Measurements from ENCODE around the gene NUP93.

DNA sequence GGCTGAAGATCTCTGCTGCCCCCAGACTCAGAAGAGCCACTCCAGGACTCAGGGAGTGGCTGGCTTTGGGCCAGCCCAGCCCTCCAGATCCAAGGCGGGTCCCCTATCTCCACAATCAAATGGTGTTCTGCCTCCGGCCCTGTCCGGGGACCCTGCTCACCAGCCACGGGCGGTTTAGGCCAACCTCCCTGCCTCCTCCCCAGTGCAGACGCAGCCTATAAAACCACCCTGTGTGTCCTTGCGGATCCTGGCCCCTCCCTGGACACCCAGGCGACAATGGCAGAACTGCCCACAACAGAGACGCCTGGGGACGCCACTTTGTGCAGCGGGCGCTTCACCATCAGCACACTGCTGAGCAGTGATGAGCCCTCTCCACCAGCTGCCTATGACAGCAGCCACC is 135.0 kb downstream of the NUP93 start, which contains the start of gene SLC12A3:
- TF ChIP-seq, protein P1, sequence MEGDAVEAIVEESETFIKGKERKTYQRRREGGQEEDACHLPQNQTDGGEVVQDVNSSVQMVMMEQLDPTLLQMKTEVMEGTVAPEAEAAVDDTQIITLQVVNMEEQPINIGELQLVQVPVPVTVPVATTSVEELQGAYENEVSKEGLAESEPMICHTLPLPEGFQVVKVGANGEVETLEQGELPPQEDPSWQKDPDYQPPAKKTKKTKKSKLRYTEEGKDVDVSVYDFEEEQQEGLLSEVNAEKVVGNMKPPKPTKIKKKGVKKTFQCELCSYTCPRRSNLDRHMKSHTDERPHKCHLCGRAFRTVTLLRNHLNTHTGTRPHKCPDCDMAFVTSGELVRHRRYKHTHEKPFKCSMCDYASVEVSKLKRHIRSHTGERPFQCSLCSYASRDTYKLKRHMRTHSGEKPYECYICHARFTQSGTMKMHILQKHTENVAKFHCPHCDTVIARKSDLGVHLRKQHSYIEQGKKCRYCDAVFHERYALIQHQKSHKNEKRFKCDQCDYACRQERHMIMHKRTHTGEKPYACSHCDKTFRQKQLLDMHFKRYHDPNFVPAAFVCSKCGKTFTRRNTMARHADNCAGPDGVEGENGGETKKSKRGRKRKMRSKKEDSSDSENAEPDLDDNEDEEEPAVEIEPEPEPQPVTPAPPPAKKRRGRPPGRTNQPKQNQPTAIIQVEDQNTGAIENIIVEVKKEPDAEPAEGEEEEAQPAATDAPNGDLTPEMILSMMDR (IDR thresholded peaks at IDR 0.05), result no peak
- no peak for TF ChIP-seq POLR2A (IDR thresholded peaks at IDR 0.05)
